Breast epithelium (tissue), 4 donors: ENCODE data around the gene SF3A2. TPM values are rescaled to one million over a fixed set of nuclear protein-coding genes. Genes with fewer than 3 reads are reported as not detected.

Experiments used
- DNase-seq, 2 donors: peaks; one replicate each; pipeline ENCODE4 v3.0.0-alpha.2; 2019; ENCODE audit warnings: low spot score in 2 of 2
- H3K27ac ChIP-seq, 2 donors: fragments of 200-600 bp; sonication (generic) in 1 of 2; one replicate each; pipeline ENCODE4 v1.5.1; 2016 to 2019; ENCODE audit warnings: mild to moderate bottlenecking in 1 of 2
- H3K27me3 ChIP-seq, 2 donors: fragments of 200-600 bp; sonication (generic) in 1 of 2; one replicate each; pipeline versions ENCODE4 v1.5.1 to v1.6.0; 2017 to 2019; ENCODE audit warnings: control low read depth in 1 of 2, mild to moderate bottlenecking in 1 of 2
- H3K36me3 ChIP-seq: fragments of 200-600 bp; one replicate; pipeline ENCODE4 v1.5.1; 2019
- H3K4me1 ChIP-seq, 2 donors: fragments of 200-600 bp; sonication (generic); one replicate each; pipeline ENCODE4 v1.5.1; 2016 to 2019; ENCODE audit warnings: control low read depth in 1 of 2
- H3K4me3 ChIP-seq, 3 donors: fragments of 200-600 bp; sonication (generic); 1 replicate in 2 of 3; 2 replicates in 1 of 3; pipeline ENCODE4 v1.5.1; 2016 to 2019; ENCODE audit warnings: mild to moderate bottlenecking in 3 of 3, moderate library complexity in 2 of 3
- H3K9me3 ChIP-seq, 2 donors: fragments of 200-600 bp; sonication (generic) in 1 of 2; one replicate each; pipeline ENCODE4 v1.5.1; 2016 to 2019; ENCODE audit warnings: control low read depth in 1 of 2
- CTCF ChIP-seq, 3 donors: fragments of 450-650 bp; IDR thresholded peaks; one replicate each; pipeline ENCODE4 v1.5.1; 2016 to 2017; ENCODE audit warnings: antibody characterized with exemption in 3 of 3, mild to moderate bottlenecking in 3 of 3, moderate library complexity in 3 of 3
- POLR2A ChIP-seq: fragments of 450-650 bp; IDR thresholded peaks from one replicate; pipeline ENCODE4 v1.6.1; 2016; ENCODE audit warnings: antibody characterized with exemption, mild to moderate bottlenecking, moderate library complexity
- POLR2AphosphoS5 ChIP-seq, 3 donors: sonication (generic); formaldehyde crosslinking; IDR thresholded peaks; one replicate each; pipeline ENCODE4 v1.6.1; 2017; ENCODE audit warnings: antibody characterized with exemption in 3 of 3
- intact Hi-C: fragments of 100-400 bp; cut with DNase I; formaldehyde crosslinking; loops from one replicate; pipeline ENCODE4 v1.15.1; 2023; ENCODE audit warnings: low total_unique reads
- total RNA-seq, 3 donors: library from RNA; depleted of rRNA; stranded (reverse); fragments of >200 nt; gene quantifications; one replicate each; pipeline ENCODE4 v1.1.0, GENCODE V29; 2016

The SF3A2 gene
- total RNA-seq, 3 donors from 2014 or later: 32.6 to 38.0 (median 33.3) TPM

- H3K27me3 ChIP-seq: no peaks in the 10 kb centered on the region
- H3K4me1 ChIP-seq: peaks cover 17 to 22% of the 10 kb centered on the region in 2 donors
- H3K9me3 ChIP-seq: no peaks in the 10 kb centered on the region
- DNase-seq: peak; percentile 98 to 99
- peak overlapping the region; percentile 76 to 100 (median 82) for H3K4me3 ChIP-seq
- TF ChIP-seq POLR2A (peak; percentile 98), CTCF (IDR thresholded peaks at IDR 0.05) (peak; percentile 56 to 65 (median 64)), POLR2AphosphoS5 (IDR thresholded peaks at IDR 0.05) (peak; percentile 99 to 100 (median 100))
- no peaks in the 10 kb centered on the region for H3K36me3 ChIP-seq
- intact Hi-C loops: loop anchor here (5.0 to 10.0 kb wide), 2 partner anchors 32 to 105 kb away; partner anchors contain the start of genes DOT1L, PLEKHJ1 and SF3A2
- H3K27ac ChIP-seq: peak overlapping the region; percentile 99 to 100
Observed at GRCh38 chr19:2269244-2270156, 32.9 kb downstream of the SF3A2 start.

DNA sequence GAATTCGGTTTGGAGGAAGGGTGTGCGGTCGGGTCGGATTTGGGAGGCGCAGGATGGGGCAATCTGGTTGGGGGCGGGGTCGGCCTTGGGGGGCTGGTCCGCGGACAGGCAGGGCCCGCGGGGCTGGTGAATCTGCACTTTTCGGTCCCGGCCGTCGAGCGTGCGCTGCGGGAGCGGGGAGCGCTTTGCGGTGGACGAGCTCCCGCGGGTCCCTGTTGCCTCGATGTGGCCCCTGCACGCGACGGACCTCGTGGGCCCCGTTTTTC lies 33.5 kb downstream of the SF3A2 start:
- H3K27me3 ChIP-seq: no peaks in the 10 kb centered on the region
- no peak for DNase-seq
- peaks cover 17 to 22% of the 10 kb centered on the region in 2 donors for H3K4me1 ChIP-seq
- no peaks in the 10 kb centered on the region for H3K9me3 ChIP-seq
- intact Hi-C loops: loop anchor here (5.0 to 10.0 kb wide), 2 partner anchors 33 to 105 kb away; partner anchors contain the start of genes DOT1L, PLEKHJ1 and SF3A2
- H3K4me3 ChIP-seq: peak overlapping the region; percentile 76 to 100 (median 82)
- H3K36me3 ChIP-seq: no peaks in the 10 kb centered on the region
- peak overlapping the region; percentile 99 to 100 for H3K27ac ChIP-seq
- no peak for TF ChIP-seq POLR2AphosphoS5 (IDR thresholded peaks at IDR 0.05)
- no peak for TF ChIP-seq POLR2A
- no peak for TF ChIP-seq CTCF (IDR thresholded peaks at IDR 0.05)

DNA sequence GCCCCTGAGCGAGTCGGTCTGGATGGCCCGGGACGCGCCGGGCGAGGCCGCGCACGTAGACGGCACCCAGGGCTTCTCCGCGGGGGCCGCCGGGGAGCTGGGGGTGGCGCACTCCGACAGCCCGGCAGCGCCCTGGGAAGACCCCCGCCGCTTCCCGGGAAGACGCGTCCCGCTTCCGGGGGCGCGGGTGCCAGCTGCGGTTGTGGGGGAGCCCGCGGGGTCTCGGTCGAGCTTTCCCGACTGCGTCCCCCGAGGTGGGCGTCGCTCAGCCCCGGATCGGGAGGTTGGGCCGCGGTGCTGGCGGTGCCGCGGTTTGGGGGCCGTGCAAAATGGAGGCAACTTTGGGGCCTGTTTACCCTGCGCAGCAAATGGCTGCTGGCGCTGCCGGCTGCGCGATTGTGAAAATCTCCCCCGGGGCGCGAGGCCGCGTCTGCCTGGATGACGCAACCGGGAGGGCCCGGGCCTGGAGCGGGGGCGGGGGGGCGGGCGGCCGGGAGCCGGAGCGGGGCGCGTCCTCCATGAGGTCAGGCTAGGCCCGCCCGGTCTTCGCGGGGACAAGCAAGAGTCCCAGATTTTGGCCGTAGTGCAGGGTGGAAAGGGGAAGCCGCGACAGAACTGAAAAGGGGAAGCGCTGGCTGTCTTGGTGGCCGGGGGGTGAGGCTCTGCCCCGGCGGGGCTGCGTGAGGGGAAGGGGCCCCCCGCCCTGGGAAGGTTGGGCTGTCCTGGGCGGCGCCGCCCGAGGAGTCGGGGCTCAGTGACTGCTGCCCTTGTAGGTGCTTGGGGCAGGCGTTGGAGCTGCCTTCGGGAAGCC lies 34.0 kb downstream of the SF3A2 start:
- DNase-seq: peak; percentile 77 to 86
- TF ChIP-seq POLR2AphosphoS5 (IDR thresholded peaks at IDR 0.05): peak; percentile 83 to 87 (median 87)
- no peak for TF ChIP-seq POLR2A
- H3K36me3 ChIP-seq: no peaks in the 10 kb centered on the region
- H3K4me3 ChIP-seq: peak overlapping the region; percentile 76 to 100 (median 82)
- H3K9me3 ChIP-seq: no peaks in the 10 kb centered on the region
- peaks cover 22 to 26% of the 10 kb centered on the region in 2 donors for H3K4me1 ChIP-seq
- intact Hi-C loops: loop anchor here (5.0 to 10.0 kb wide), 2 partner anchors 33 to 106 kb away; partner anchors contain the start of genes DOT1L, PLEKHJ1 and SF3A2
- no peaks in the 10 kb centered on the region for H3K27me3 ChIP-seq
- peak overlapping the region; percentile 99 to 100 for H3K27ac ChIP-seq

GRCh38 chr19:2271234-2272103 lies 34.8 kb downstream of the SF3A2 start:
- peak overlapping the region; percentile 76 to 100 (median 82) for H3K4me3 ChIP-seq
- no peaks in the 10 kb centered on the region for H3K27me3 ChIP-seq
- DNase-seq: no peak
- peak overlapping the region; percentile 99 to 100 for H3K27ac ChIP-seq
- peaks cover 24 to 25% of the 10 kb centered on the region in 2 donors for H3K4me1 ChIP-seq
- TF ChIP-seq POLR2AphosphoS5 (IDR thresholded peaks at IDR 0.05) (peak in 2 of 3 donors; percentile 9 to 14), POLR2A (no peak), CTCF (IDR thresholded peaks at IDR 0.05) (no peak)
- no peaks in the 10 kb centered on the region for H3K9me3 ChIP-seq
- intact Hi-C loops: loop anchor here (5.0 to 10.0 kb wide), 2 partner anchors 34 to 107 kb away; partner anchors contain the start of genes DOT1L, PLEKHJ1 and SF3A2
- no peaks in the 10 kb centered on the region for H3K36me3 ChIP-seq
